CD4-positive, alpha-beta T cell (primary cell): ENCODE measurements around the gene BCL2L12. TPM values are rescaled to one million over a fixed set of nuclear protein-coding genes. Genes with fewer than 3 reads are reported as not detected.
"Not testable (repeated sequence)": the region's sequence is repeated elsewhere in the genome, so short reads cannot be mapped to it uniquely, and the experiment has no call there.

Experiments used
- ATAC-seq: fragments of 200-7000 bp; cut with Tn5 transposase; one replicate; pipeline ENCODE4 v1.10.0; 2022; ENCODE audit warnings: mild to moderate bottlenecking; ENCODE audit not compliant: poor library complexity
- CTCF ChIA-PET: fragments of 350-600 bp; sonication (Branson Sonifier 250); formaldehyde crosslinking; loops from one replicate; lab custom pipeline; 2021; ENCODE audit warnings: antibody characterized with exemption, inconsistent platforms; lab: Charles Lee
- POLR2A ChIA-PET: fragments of 350-600 bp; sonication (Branson Sonifier 250); formaldehyde crosslinking; loops from one replicate; lab custom pipeline; 2021; ENCODE audit warnings: antibody characterized with exemption, inconsistent platforms; lab: Charles Lee
- DNase-seq, 14 experiments: peaks; one replicate each; pipeline ENCODE4 v3.0.0-alpha.2; 2013 to 2020; ENCODE audit warnings: mixed read lengths in 2 of 14
- H3K27ac ChIP-seq, 2 donors: one replicate each; pipeline versions ENCODE4 v1.5.1 to v1.7.0; 2013; ENCODE audit warnings: low read length in 2 of 2, low read depth in 1 of 2, mild to moderate bottlenecking in 1 of 2
- H3K27me3 ChIP-seq, 2 experiments: 1 replicate in 1 of 2; 2 replicates in 1 of 2; pipeline versions ENCODE4 v1.6.1 to v1.7.0; 2013; ENCODE audit warnings: low read length in 2 of 2, control low read depth in 1 of 2, mild to moderate bottlenecking in 1 of 2, moderate library complexity in 1 of 2; ENCODE audit not compliant: insufficient read depth in 2 of 2, control insufficient read depth in 1 of 2
- H3K36me3 ChIP-seq: one replicate; pipeline ENCODE4 v1.6.1; 2013; ENCODE audit warnings: low read length, control low read depth; ENCODE audit not compliant: insufficient read depth
- H3K4me1 ChIP-seq: one replicate; pipeline ENCODE4 v1.6.1; 2013; ENCODE audit warnings: low read length, control low read depth; ENCODE audit not compliant: insufficient read depth
- H3K4me3 ChIP-seq: one replicate; pipeline ENCODE4 v1.5.1; 2013; ENCODE audit warnings: mild to moderate bottlenecking, low read length, moderate library complexity
- H3K9me3 ChIP-seq, 2 experiments: 1 replicate in 1 of 2; 2 replicates in 1 of 2; pipeline versions ENCODE4 v1.6.1 to v1.7.0; 2013; ENCODE audit warnings: low read length in 2 of 2, mild to moderate bottlenecking in 2 of 2, control low read depth in 1 of 2, moderate library complexity in 1 of 2; ENCODE audit not compliant: control insufficient read depth in 1 of 2, insufficient read depth in 1 of 2
- H3K27ac Mint-ChIP-seq: one replicate; pipeline ENCODE4 v1.8.0; 2020; ENCODE audit warnings: mixed read lengths
- H3K27me3 Mint-ChIP-seq: one replicate; pipeline ENCODE4 v1.8.0; 2021; ENCODE audit warnings: mixed read lengths
- H3K36me3 Mint-ChIP-seq: one replicate; pipeline ENCODE4 v1.8.0; 2021; ENCODE audit warnings: low read depth, mixed read lengths
- H3K4me1 Mint-ChIP-seq: one replicate; pipeline ENCODE4 v1.8.0; 2021; ENCODE audit warnings: low read depth, mixed read lengths
- H3K4me3 Mint-ChIP-seq: one replicate; pipeline ENCODE4 v1.8.0; 2020; ENCODE audit warnings: mild to moderate bottlenecking, mixed read lengths
- H3K9me3 Mint-ChIP-seq: one replicate; pipeline ENCODE4 v1.8.0; 2020; ENCODE audit warnings: mixed read lengths
- CTCF ChIP-seq: fragments of 200-600 bp; IDR thresholded peaks from one replicate; pipeline ENCODE4 v1.8.0; 2022; ENCODE audit warnings: antibody characterized with exemption, mild to moderate bottlenecking
- intact Hi-C, 2 experiments: fragments of 100-400 bp; cut with DNase I in 1 of 2; cut with micrococcal nuclease in 1 of 2; formaldehyde crosslinking; loops; one replicate each; pipeline versions ENCODE4 v1.15.1 to v1.9.0; 2023 to 2025; cut with DNase I, micrococcal nuclease
- total RNA-seq, 174 experiments: library from RNA in 2 of 174; stranded (reverse) in 2 of 174; gene quantifications; one replicate each; pipeline ENCODE4 v1.2.3 and lab custom pipeline; 2021 to 2026

BCL2L12 gene
- total RNA-seq, 2 experiments from 2014 or later: 9.9 to 11.3 TPM

- POLR2A ChIA-PET: interaction anchor here (0.8 to 2.0 kb wide), 2 partner anchors 25 to 38 kb away, joined by 3 to 6 read pairs; partner anchors contain the start of gene CPT1C
- intact Hi-C loops: loop anchor here (2.0 to 5.0 kb wide), 2 partner anchors 51 to 91 kb away; partner anchors contain the start of gene AP2A1 (in 2 of the 2)
Measured at GRCh38 chr19:49716154-49716553, 50.4 kb downstream of the BCL2L12 start.

GRCh38 chr19:49718511-49718910 is 52.8 kb downstream of the BCL2L12 start:
- ChIA-PET POLR2A (interaction anchor here (0.7 to 2.4 kb wide), 12 partner anchors 42 to 223 kb away, joined by 3 to 26 read pairs (median 6); partner anchors contain the start of genes AKT1S1, AP2A1, FUZ and MED25), CTCF (interaction anchor here (0.9 to 3.0 kb wide), 3 partner anchors 40 to 159 kb away, joined by 3 to 8 read pairs (median 3); partner anchors contain the start of genes AKT1S1, FUZ and TBC1D17)
- H3K36me3 Mint-ChIP-seq: peaks cover 7% of the 10 kb centered on the region
- peak overlapping the region; percentile 79 for H3K27ac Mint-ChIP-seq
- ATAC-seq (no peak), DNase-seq (no peak)
- no peaks in the 10 kb centered on the region for H3K27me3 Mint-ChIP-seq
- peak overlapping the region; percentile 58 for H3K4me3 Mint-ChIP-seq
- Histone ChIP-seq H3K27ac (no peak overlapping the region), H3K4me1 (peaks cover 13% of the 10 kb centered on the region), H3K9me3 (no peaks in the 10 kb centered on the region), H3K4me3 (no peak overlapping the region), H3K27me3 (no peaks in the 10 kb centered on the region), H3K36me3 (no peaks in the 10 kb centered on the region)
- TF ChIP-seq CTCF: no peak
- intact Hi-C loops: loop anchor here in 1 of 2 experiments (1.0 to 5.0 kb wide), 2 partner anchors 38 to 89 kb away; no protein-coding TSS in a partner anchor
- H3K9me3 Mint-ChIP-seq: no peaks in the 10 kb centered on the region
- H3K4me1 Mint-ChIP-seq: peaks cover 13% of the 10 kb centered on the region

More at GRCh38 chr19:49716154-49716553, 50.4 kb downstream of the BCL2L12 start:
- Histone ChIP-seq H3K9me3 (no peaks in the 10 kb centered on the region), H3K4me1 (peaks cover 13% of the 10 kb centered on the region), H3K36me3 (no peaks in the 10 kb centered on the region), H3K4me3 (no peak overlapping the region), H3K27me3 (no peaks in the 10 kb centered on the region), H3K27ac (no peak overlapping the region)
- Mint-ChIP-seq H3K27me3 (no peaks in the 10 kb centered on the region), H3K36me3 (peaks cover 3% of the 10 kb centered on the region), H3K27ac (no peak overlapping the region), H3K4me3 (no peak overlapping the region), H3K4me1 (peaks cover 13% of the 10 kb centered on the region), H3K9me3 (no peaks in the 10 kb centered on the region)
- TF ChIP-seq CTCF: no peak
- ATAC-seq: no peak
- CTCF ChIA-PET: no interaction called here
- no peak for DNase-seq

- H3K4me1 ChIP-seq: peaks cover 13% of the 10 kb centered on the region
- DNase-seq (no peak), ATAC-seq (no peak)
- H3K36me3 Mint-ChIP-seq: peaks cover 9% of the 10 kb centered on the region
- peak overlapping the region; percentile 20 for H3K4me3 Mint-ChIP-seq
- no peaks in the 10 kb centered on the region for H3K36me3 ChIP-seq
- TF ChIP-seq CTCF: no peak
- ChIA-PET CTCF (interaction anchor here (3.0 kb wide), 1 partner anchor 94 kb away, joined by 8 read pairs; the partner anchor contains the start of gene FUZ), POLR2A (interaction anchor here (0.7 to 2.4 kb wide), 3 partner anchors 48 to 79 kb away, joined by 3 to 26 read pairs (median 4); partner anchors contain the start of genes AP2A1 and RRAS)
- H3K4me1 Mint-ChIP-seq: peaks cover 13% of the 10 kb centered on the region
- no peak overlapping the region for H3K27ac ChIP-seq
- no peaks in the 10 kb centered on the region for H3K9me3 Mint-ChIP-seq
- intact Hi-C loops: loop anchor here in 1 of 2 experiments (1.0 to 5.0 kb wide), 2 partner anchors 39 to 88 kb away; no protein-coding TSS in a partner anchor
- no peaks in the 10 kb centered on the region for H3K27me3 Mint-ChIP-seq
- no peak overlapping the region for H3K4me3 ChIP-seq
- H3K9me3 ChIP-seq: no peaks in the 10 kb centered on the region
- peak overlapping the region; percentile 79 for H3K27ac Mint-ChIP-seq
- no peaks in the 10 kb centered on the region for H3K27me3 ChIP-seq
Measured at GRCh38 chr19:49718991-49719390, 53.3 kb downstream of the BCL2L12 start.

GRCh38 chr19:49719420-49719819 is 53.7 kb downstream of the BCL2L12 start:
- not testable (repeated sequence) for H3K9me3 ChIP-seq, H3K4me3 ChIP-seq, H3K27me3 Mint-ChIP-seq, H3K9me3 Mint-ChIP-seq, DNase-seq, ATAC-seq, H3K36me3 ChIP-seq, H3K36me3 Mint-ChIP-seq, H3K27ac ChIP-seq, H3K27me3 ChIP-seq
- ChIA-PET CTCF (interaction anchor here (3.0 kb wide), 1 partner anchor 93 kb away, joined by 8 read pairs; the partner anchor contains the start of gene FUZ), POLR2A (interaction anchor here (0.7 to 2.4 kb wide), 2 partner anchors 47 to 52 kb away, joined by 3 to 26 read pairs; partner anchors contain the start of gene AP2A1)
- intact Hi-C loops: loop anchor here in 1 of 2 experiments (5.0 kb wide), 1 partner anchor 88 kb away; no protein-coding TSS in a partner anchor
- H3K27ac Mint-ChIP-seq: peak overlapping the region; percentile 79
- H3K4me1 Mint-ChIP-seq: peaks cover 13% of the 10 kb centered on the region
- H3K4me3 Mint-ChIP-seq: peak overlapping the region; percentile 63
- peaks cover 13% of the 10 kb centered on the region for H3K4me1 ChIP-seq
